Ishikawa (cell line): ENCODE data around the gene MUSK.

Experiments used
- CEBPB ChIP-seq: IDR thresholded peaks from 2 replicates; pipeline ENCODE4 v1.6.1; 2012
- CREB1 ChIP-seq: IDR thresholded peaks from 2 replicates; pipeline ENCODE4 v1.6.1; 2012; ENCODE audit warnings: low read depth
- EGR1 ChIP-seq: IDR thresholded peaks from 2 replicates; pipeline ENCODE4 v1.6.1; 2012
- EP300 ChIP-seq: IDR thresholded peaks from 2 replicates; pipeline ENCODE4 v1.6.1; 2012; ENCODE audit warnings: borderline replicate concordance
- FOXM1 ChIP-seq: IDR thresholded peaks from 2 replicates; pipeline ENCODE4 v1.6.1; 2012; ENCODE audit warnings: low read depth, borderline replicate concordance
- MAX ChIP-seq: IDR thresholded peaks from 2 replicates; pipeline ENCODE4 v1.6.1; 2012
- NFIC ChIP-seq: IDR thresholded peaks from 2 replicates; pipeline ENCODE4 v1.6.1; 2012
- RAD21 ChIP-seq: IDR thresholded peaks from 2 replicates; pipeline ENCODE4 v1.6.1; 2012; ENCODE audit warnings: low read depth
- REST ChIP-seq: IDR thresholded peaks from 2 replicates; pipeline ENCODE4 v1.6.1; 2012; ENCODE audit warnings: low read depth, mild to moderate bottlenecking
- TAF1 ChIP-seq: IDR thresholded peaks from 2 replicates; pipeline ENCODE4 v1.6.1; 2012; ENCODE audit warnings: low read depth, mild to moderate bottlenecking
- TCF12 ChIP-seq: IDR thresholded peaks from 2 replicates; pipeline ENCODE4 v1.6.1; 2012; ENCODE audit warnings: low read depth
- TEAD4 ChIP-seq: IDR thresholded peaks from 2 replicates; pipeline ENCODE4 v1.6.1; 2012
- USF1 ChIP-seq: IDR thresholded peaks from 2 replicates; pipeline ENCODE4 v1.6.1; 2012
- YY1 ChIP-seq: IDR thresholded peaks from 2 replicates; pipeline ENCODE4 v1.6.1; 2012; ENCODE audit warnings: low read depth
- ZBTB7A ChIP-seq: IDR thresholded peaks from 2 replicates; pipeline ENCODE4 v1.6.1; 2012; ENCODE audit warnings: low read depth

Gene MUSK

GRCh38 chr9:110710420-110710819 is 41.8 kb downstream of the MUSK start:
- TF ChIP-seq MAX (no peak), USF1 (no peak), EP300 (no peak), FOXM1 (no peak)

- TF ChIP-seq TEAD4: no peak
Observed at GRCh38 chr9:110712955-110713354, 44.4 kb downstream of the MUSK start.

- TF ChIP-seq FOXM1 (no peak), TCF12 (no peak), USF1 (no peak), TAF1 (no peak), EGR1 (no peak), EP300 (no peak), TEAD4 (no peak), YY1 (no peak), CEBPB (no peak), CREB1 (no peak), RAD21 (no peak), MAX (no peak), NFIC (no peak), ZBTB7A (no peak), REST (no peak)
Observed at GRCh38 chr9:110714314-110714713, 45.7 kb downstream of the MUSK start.

- TF ChIP-seq REST (no peak), NFIC (no peak), USF1 (no peak), CEBPB (no peak), EP300 (no peak), CREB1 (no peak), YY1 (no peak), TEAD4 (no peak), TCF12 (no peak), FOXM1 (no peak)
Observed at GRCh38 chr9:110728058-110728457, 59.5 kb downstream of the MUSK start.

- TF ChIP-seq TCF12: no peak
- no peak for TF ChIP-seq NFIC
- no peak for TF ChIP-seq FOXM1
- TF ChIP-seq REST: no peak
- no peak for TF ChIP-seq EP300
- TF ChIP-seq MAX: no peak
- TF ChIP-seq ZBTB7A: no peak
- TF ChIP-seq TEAD4: no peak
- no peak for TF ChIP-seq CREB1
Observed at GRCh38 chr9:110729641-110730040, 61.0 kb downstream of the MUSK start.
